Measurements from ENCODE around the gene DMXL2.

- TF ChIP-seq, protein P1, sequence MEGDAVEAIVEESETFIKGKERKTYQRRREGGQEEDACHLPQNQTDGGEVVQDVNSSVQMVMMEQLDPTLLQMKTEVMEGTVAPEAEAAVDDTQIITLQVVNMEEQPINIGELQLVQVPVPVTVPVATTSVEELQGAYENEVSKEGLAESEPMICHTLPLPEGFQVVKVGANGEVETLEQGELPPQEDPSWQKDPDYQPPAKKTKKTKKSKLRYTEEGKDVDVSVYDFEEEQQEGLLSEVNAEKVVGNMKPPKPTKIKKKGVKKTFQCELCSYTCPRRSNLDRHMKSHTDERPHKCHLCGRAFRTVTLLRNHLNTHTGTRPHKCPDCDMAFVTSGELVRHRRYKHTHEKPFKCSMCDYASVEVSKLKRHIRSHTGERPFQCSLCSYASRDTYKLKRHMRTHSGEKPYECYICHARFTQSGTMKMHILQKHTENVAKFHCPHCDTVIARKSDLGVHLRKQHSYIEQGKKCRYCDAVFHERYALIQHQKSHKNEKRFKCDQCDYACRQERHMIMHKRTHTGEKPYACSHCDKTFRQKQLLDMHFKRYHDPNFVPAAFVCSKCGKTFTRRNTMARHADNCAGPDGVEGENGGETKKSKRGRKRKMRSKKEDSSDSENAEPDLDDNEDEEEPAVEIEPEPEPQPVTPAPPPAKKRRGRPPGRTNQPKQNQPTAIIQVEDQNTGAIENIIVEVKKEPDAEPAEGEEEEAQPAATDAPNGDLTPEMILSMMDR (conservative IDR thresholded peaks at IDR 0.05), result no peak
- no peak for TF ChIP-seq EZH2 (IDR thresholded peaks at IDR 0.05; ENCODE audit: low read depth)
Observed at GRCh38 chr15:51403946-51404695, 218.4 kb downstream of the DMXL2 start.
